Peyer's patch (tissue), 4 donors: ENCODE measurements around the gene KRT14.

ENCODE experiments used
- CTCF ChIP-seq, 6 experiments: fragments of 450-650 bp in 4 of 6; fragments of 200-600 bp in 2 of 6; sonication (generic) in 1 of 6; IDR thresholded peaks; one replicate each; pipeline ENCODE4 v1.5.1; 2017 to 2019; ENCODE audit warnings: antibody characterized with exemption in 6 of 6, mild to moderate bottlenecking in 3 of 6, moderate library complexity in 1 of 6
- POLR2A ChIP-seq, 2 donors: fragments of 450-650 bp; IDR thresholded peaks; one replicate each; pipeline ENCODE4 v1.5.1; 2017; ENCODE audit warnings: antibody characterized with exemption in 2 of 2, mild to moderate bottlenecking in 2 of 2, moderate library complexity in 2 of 2

GRCh38 chr17:41534899-41535546 lies 51.7 kb downstream of the KRT14 start:
- TF ChIP-seq CTCF (IDR thresholded peaks at IDR 0.05) (no peak), POLR2A (IDR thresholded peaks at IDR 0.05) (no peak)
